ENCODE results near the gene SPOP.

DNA sequence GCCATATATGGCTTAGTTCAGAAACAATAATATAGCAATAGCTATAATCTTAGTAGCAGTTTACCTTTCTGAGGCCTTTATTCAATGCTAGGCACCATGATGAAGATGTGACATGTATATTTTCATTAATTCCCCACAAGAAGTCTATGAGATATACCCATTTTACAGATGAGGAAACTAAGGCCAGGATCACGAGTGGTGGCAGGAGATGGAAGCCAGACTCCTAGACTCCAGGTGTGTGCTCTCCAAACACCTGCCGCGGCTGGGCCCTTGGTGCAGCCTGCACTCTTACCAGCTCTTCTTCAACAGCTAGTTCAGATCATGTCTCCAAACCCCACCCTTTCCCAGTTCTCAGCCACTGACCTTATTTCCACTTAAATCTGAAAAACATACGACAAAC lies 87.0 kb downstream of the SPOP start:
- no peak for TF ChIP-seq POLR2A (IDR thresholded peaks at IDR 0.05; ENCODE audit: low read depth, low read length)
- no peak for TF ChIP-seq SMC3 (IDR thresholded peaks at IDR 0.05; ENCODE audit: low read depth, low read length)
- TF ChIP-seq MXI1 (IDR thresholded peaks at IDR 0.05; ENCODE audit: borderline replicate concordance, low read depth, low read length): no peak
- TF ChIP-seq, protein P1, sequence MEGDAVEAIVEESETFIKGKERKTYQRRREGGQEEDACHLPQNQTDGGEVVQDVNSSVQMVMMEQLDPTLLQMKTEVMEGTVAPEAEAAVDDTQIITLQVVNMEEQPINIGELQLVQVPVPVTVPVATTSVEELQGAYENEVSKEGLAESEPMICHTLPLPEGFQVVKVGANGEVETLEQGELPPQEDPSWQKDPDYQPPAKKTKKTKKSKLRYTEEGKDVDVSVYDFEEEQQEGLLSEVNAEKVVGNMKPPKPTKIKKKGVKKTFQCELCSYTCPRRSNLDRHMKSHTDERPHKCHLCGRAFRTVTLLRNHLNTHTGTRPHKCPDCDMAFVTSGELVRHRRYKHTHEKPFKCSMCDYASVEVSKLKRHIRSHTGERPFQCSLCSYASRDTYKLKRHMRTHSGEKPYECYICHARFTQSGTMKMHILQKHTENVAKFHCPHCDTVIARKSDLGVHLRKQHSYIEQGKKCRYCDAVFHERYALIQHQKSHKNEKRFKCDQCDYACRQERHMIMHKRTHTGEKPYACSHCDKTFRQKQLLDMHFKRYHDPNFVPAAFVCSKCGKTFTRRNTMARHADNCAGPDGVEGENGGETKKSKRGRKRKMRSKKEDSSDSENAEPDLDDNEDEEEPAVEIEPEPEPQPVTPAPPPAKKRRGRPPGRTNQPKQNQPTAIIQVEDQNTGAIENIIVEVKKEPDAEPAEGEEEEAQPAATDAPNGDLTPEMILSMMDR (conservative IDR thresholded peaks at IDR 0.05; ENCODE audit: low read depth, low read length): no peak
- no peak for TF ChIP-seq CHD1 (IDR thresholded peaks at IDR 0.05; ENCODE audit: low read depth, low read length)
- no peak for TF ChIP-seq CEBPB (IDR thresholded peaks at IDR 0.05; ENCODE audit: low read depth, low read length)
